Measurements from ENCODE around the gene COP1.

- no peak for TF ChIP-seq POLR2A (IDR thresholded peaks at IDR 0.05; ENCODE audit: borderline replicate concordance, extremely low read depth, insufficient read depth, insufficient read length)
- TF ChIP-seq RAD21 (IDR thresholded peaks at IDR 0.05; ENCODE audit: low read depth) = no peak
- no peak for TF ChIP-seq POLR2AphosphoS5 (IDR thresholded peaks at IDR 0.05; ENCODE audit: low read depth, low read length)
- no peak for TF ChIP-seq EZH2 (IDR thresholded peaks at IDR 0.05)
- TF ChIP-seq, protein P1, sequence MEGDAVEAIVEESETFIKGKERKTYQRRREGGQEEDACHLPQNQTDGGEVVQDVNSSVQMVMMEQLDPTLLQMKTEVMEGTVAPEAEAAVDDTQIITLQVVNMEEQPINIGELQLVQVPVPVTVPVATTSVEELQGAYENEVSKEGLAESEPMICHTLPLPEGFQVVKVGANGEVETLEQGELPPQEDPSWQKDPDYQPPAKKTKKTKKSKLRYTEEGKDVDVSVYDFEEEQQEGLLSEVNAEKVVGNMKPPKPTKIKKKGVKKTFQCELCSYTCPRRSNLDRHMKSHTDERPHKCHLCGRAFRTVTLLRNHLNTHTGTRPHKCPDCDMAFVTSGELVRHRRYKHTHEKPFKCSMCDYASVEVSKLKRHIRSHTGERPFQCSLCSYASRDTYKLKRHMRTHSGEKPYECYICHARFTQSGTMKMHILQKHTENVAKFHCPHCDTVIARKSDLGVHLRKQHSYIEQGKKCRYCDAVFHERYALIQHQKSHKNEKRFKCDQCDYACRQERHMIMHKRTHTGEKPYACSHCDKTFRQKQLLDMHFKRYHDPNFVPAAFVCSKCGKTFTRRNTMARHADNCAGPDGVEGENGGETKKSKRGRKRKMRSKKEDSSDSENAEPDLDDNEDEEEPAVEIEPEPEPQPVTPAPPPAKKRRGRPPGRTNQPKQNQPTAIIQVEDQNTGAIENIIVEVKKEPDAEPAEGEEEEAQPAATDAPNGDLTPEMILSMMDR (IDR thresholded peaks at IDR 0.05 in 2 of 3, conservative IDR thresholded peaks at IDR 0.05 in 1 of 3; ENCODE audit: borderline replicate concordance in 1 of 3, insufficient read depth in 1 of 3, low read depth in 2 of 3, low read length in 2 of 3) = no peak
- TF ChIP-seq, protein P2, sequence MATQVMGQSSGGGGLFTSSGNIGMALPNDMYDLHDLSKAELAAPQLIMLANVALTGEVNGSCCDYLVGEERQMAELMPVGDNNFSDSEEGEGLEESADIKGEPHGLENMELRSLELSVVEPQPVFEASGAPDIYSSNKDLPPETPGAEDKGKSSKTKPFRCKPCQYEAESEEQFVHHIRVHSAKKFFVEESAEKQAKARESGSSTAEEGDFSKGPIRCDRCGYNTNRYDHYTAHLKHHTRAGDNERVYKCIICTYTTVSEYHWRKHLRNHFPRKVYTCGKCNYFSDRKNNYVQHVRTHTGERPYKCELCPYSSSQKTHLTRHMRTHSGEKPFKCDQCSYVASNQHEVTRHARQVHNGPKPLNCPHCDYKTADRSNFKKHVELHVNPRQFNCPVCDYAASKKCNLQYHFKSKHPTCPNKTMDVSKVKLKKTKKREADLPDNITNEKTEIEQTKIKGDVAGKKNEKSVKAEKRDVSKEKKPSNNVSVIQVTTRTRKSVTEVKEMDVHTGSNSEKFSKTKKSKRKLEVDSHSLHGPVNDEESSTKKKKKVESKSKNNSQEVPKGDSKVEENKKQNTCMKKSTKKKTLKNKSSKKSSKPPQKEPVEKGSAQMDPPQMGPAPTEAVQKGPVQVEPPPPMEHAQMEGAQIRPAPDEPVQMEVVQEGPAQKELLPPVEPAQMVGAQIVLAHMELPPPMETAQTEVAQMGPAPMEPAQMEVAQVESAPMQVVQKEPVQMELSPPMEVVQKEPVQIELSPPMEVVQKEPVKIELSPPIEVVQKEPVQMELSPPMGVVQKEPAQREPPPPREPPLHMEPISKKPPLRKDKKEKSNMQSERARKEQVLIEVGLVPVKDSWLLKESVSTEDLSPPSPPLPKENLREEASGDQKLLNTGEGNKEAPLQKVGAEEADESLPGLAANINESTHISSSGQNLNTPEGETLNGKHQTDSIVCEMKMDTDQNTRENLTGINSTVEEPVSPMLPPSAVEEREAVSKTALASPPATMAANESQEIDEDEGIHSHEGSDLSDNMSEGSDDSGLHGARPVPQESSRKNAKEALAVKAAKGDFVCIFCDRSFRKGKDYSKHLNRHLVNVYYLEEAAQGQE (IDR thresholded peaks at IDR 0.05; ENCODE audit: low read depth) = no peak
- TF ChIP-seq EGR1 (IDR thresholded peaks at IDR 0.05; ENCODE audit: low read depth) = no peak
- TF ChIP-seq TCF7L2 (IDR thresholded peaks at IDR 0.05; ENCODE audit: borderline replicate concordance, extremely low read depth, insufficient read depth, insufficient read length) = no peak
Measured at GRCh38 chr1:176157995-176158394, 49.1 kb downstream of the COP1 start.

Measured in HCT116 (cell line).